Uterus (tissue), 2 donors: ENCODE data around the gene GNG7.
"Not testable (repeated sequence)": the region's sequence is repeated elsewhere in the genome, so short reads cannot be mapped to it uniquely, and the experiment has no call there.

Experiments used
- POLR2A ChIP-seq, 2 donors: fragments of 450-650 bp; IDR thresholded peaks; one replicate each; pipeline ENCODE4 v1.6.1; 2016; ENCODE audit warnings: antibody characterized with exemption in 2 of 2, mild to moderate bottlenecking in 1 of 2, moderate library complexity in 1 of 2
- TF ChIP-seq, protein P1 (sequence below), 4 experiments: fragments of 200-600 bp in 2 of 4; fragments of 450-650 bp in 2 of 4; sonication (generic) in 2 of 4; IDR thresholded peaks; one replicate each; pipeline ENCODE4 v1.5.1; 2016 to 2019; ENCODE audit warnings: antibody characterized with exemption in 4 of 4, mild to moderate bottlenecking in 2 of 4, moderate library complexity in 1 of 4

DNA sequence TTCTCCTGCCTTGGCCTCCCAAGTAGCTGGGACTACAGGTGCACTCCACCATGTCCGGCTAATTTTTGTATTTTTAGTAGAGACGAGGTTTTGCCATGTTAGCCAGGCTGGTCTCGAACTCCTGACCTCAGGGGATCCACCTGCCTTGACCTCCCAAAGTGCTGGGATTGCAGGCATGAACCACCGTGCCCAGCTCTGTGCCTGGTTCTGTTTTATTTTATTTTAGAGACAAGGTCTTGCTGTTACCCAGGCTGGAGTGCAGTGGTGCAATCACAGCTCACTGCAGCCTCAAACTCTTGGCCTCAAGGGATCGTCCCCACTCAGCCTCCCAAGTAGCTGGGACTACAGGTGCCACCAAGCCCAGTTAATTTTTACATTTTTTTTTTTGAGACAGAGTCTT, 122.1 kb downstream of the GNG7 start:
- TF ChIP-seq, protein P1, sequence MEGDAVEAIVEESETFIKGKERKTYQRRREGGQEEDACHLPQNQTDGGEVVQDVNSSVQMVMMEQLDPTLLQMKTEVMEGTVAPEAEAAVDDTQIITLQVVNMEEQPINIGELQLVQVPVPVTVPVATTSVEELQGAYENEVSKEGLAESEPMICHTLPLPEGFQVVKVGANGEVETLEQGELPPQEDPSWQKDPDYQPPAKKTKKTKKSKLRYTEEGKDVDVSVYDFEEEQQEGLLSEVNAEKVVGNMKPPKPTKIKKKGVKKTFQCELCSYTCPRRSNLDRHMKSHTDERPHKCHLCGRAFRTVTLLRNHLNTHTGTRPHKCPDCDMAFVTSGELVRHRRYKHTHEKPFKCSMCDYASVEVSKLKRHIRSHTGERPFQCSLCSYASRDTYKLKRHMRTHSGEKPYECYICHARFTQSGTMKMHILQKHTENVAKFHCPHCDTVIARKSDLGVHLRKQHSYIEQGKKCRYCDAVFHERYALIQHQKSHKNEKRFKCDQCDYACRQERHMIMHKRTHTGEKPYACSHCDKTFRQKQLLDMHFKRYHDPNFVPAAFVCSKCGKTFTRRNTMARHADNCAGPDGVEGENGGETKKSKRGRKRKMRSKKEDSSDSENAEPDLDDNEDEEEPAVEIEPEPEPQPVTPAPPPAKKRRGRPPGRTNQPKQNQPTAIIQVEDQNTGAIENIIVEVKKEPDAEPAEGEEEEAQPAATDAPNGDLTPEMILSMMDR (IDR thresholded peaks at IDR 0.05): not testable (repeated sequence)
- not testable (repeated sequence) for TF ChIP-seq POLR2A (IDR thresholded peaks at IDR 0.05)
